Smooth muscle cell (in vitro differentiated cells): Measurements from ENCODE around the gene SEZ6. TPM values are rescaled to one million over a fixed set of nuclear protein-coding genes. Genes with fewer than 3 reads are reported as not detected.

Experiments used
- DNase-seq: peaks from one replicate; lab custom pipeline; 2025; ENCODE audit not compliant: unreplicated experiment; lab: John Stamatoyannopoulos, UW
- H2AFZ ChIP-seq: fragments of 200-600 bp; sonication (generic); 2 replicates; pipeline ENCODE4 v1.6.0; 2016; ENCODE audit warnings: antibody characterized with exemption, low read depth, mild to moderate bottlenecking
- H3F3A ChIP-seq: fragments of 200-600 bp; sonication (generic); 2 replicates; pipeline ENCODE4 v1.6.0; 2017; ENCODE audit warnings: antibody characterized with exemption, low read depth
- H3K27ac ChIP-seq: fragments of 200-600 bp; sonication (generic); 2 replicates; pipeline ENCODE4 v1.5.1; 2016; ENCODE audit warnings: low read depth, mild to moderate bottlenecking
- H3K27me3 ChIP-seq: fragments of 200-600 bp; sonication (generic); 2 replicates; pipeline ENCODE4 v1.6.1; 2016; ENCODE audit warnings: low read depth, mild to moderate bottlenecking
- H3K36me3 ChIP-seq: fragments of 200-600 bp; sonication (generic); 2 replicates; pipeline ENCODE4 v1.5.1; 2016; ENCODE audit warnings: low read depth
- H3K4me1 ChIP-seq: fragments of 200-600 bp; sonication (generic); 2 replicates; pipeline ENCODE4 v1.5.1; 2016; ENCODE audit warnings: low read depth
- H3K4me2 ChIP-seq: fragments of 200-600 bp; sonication (generic); 2 replicates; pipeline ENCODE4 v1.6.0; 2016; ENCODE audit warnings: mild to moderate bottlenecking
- H3K4me3 ChIP-seq: fragments of 200-600 bp; sonication (generic); 2 replicates; pipeline ENCODE4 v1.5.1; 2016; ENCODE audit warnings: mild to moderate bottlenecking
- H3K79me2 ChIP-seq: fragments of 200-600 bp; sonication (generic); 2 replicates; pipeline ENCODE4 v1.6.0; 2016; ENCODE audit warnings: low read depth, mild to moderate bottlenecking
- H3K9ac ChIP-seq: fragments of 200-600 bp; sonication (generic); 2 replicates; pipeline ENCODE4 v1.6.0; 2016; ENCODE audit warnings: low read depth
- H3K9me3 ChIP-seq: fragments of 200-600 bp; sonication (generic); replicated peaks from 2 replicates; pipeline ENCODE4 v1.5.1; 2016; ENCODE audit warnings: low read depth
- H4K20me1 ChIP-seq: fragments of 200-600 bp; sonication (generic); 2 replicates; pipeline ENCODE4 v1.6.0; 2016; ENCODE audit warnings: low read depth
- CTCF ChIP-seq: fragments of 200-600 bp; sonication (generic); IDR thresholded peaks from 2 replicates; pipeline ENCODE4 v1.5.1; 2017; ENCODE audit warnings: borderline replicate concordance, mild to moderate bottlenecking, antibody characterized with exemption; ENCODE audit not compliant: insufficient read depth, poor library complexity, severe bottlenecking
- WGBS: methylation state at CpG from one replicate; pipeline ENCODE4 v1.1.7; 2016; ENCODE audit warnings: low lambda C conversion rate; 5-methylcytosine and 5-hydroxymethylcytosine counted together
- polyA plus RNA-seq: library from polyadenylated mRNA; unstranded; fragments of >200 nt; fragmentation: Nextera tagmentation; extraction: Ambion mirVana; gene quantifications from 2 replicates; pipeline ENCODE4 v1.2.1, GENCODE V29; 2016
- total RNA-seq: library from RNA; depleted of rRNA; stranded (reverse); fragments of >200 nt; gene quantifications from 2 replicates; pipeline ENCODE4 v1.2.3, GENCODE V29; 2014

Gene SEZ6
- total and polyA plus RNA-seq, 2 experiments from 2014 or later = not detected

GRCh38 chr17:28950752-28951427, 54.9 kb downstream of the SEZ6 start:
- Histone ChIP-seq H3K4me1 (peaks cover 20% of the 10 kb centered on the region), H4K20me1 (peaks cover 32% of the 10 kb centered on the region), H3K9ac (peak overlapping the region; percentile 82), H3K9me3 (no peaks in the 10 kb centered on the region), H2AFZ (peak overlapping the region; percentile 41), H3K36me3 (no peaks in the 10 kb centered on the region), H3K27ac (peak overlapping the region; percentile 86), H3F3A (peaks cover 24% of the 10 kb centered on the region), H3K79me2 (peaks cover 47% of the 10 kb centered on the region), H3K4me2 (peak overlapping the region; percentile 98), H3K4me3 (peak overlapping the region; percentile 90), H3K27me3 (no peaks in the 10 kb centered on the region)
- no peak for DNase-seq
- WGBS = 2% methylated on average over 10 of the region's 51 CpGs
- TF ChIP-seq CTCF = no peak

- Histone ChIP-seq H3K36me3 (no peaks in the 10 kb centered on the region), H3K4me2 (peak overlapping the region; percentile 98), H3K4me3 (peak overlapping the region; percentile 90), H3K9ac (peak overlapping the region; percentile 82), H3K9me3 (no peaks in the 10 kb centered on the region), H2AFZ (peak overlapping the region; percentile 83), H3K27ac (peak overlapping the region; percentile 86), H4K20me1 (peaks cover 39% of the 10 kb centered on the region), H3K4me1 (peaks cover 20% of the 10 kb centered on the region), H3F3A (peaks cover 24% of the 10 kb centered on the region), H3K79me2 (peaks cover 55% of the 10 kb centered on the region), H3K27me3 (no peaks in the 10 kb centered on the region)
- no peak for DNase-seq
- TF ChIP-seq CTCF = no peak
- WGBS = 0% methylated on average over 43 of the region's 43 CpGs
Observed at GRCh38 chr17:28950017-28950751, 55.6 kb downstream of the SEZ6 start.

GRCh38 chr17:28949185-28950016, 56.4 kb downstream of the SEZ6 start:
- Histone ChIP-seq H3K4me3 (peak overlapping the region; percentile 90), H2AFZ (peak overlapping the region; percentile 83), H3K36me3 (no peaks in the 10 kb centered on the region), H3K27ac (peak overlapping the region; percentile 86), H3K4me2 (peak overlapping the region; percentile 98), H3F3A (peaks cover 24% of the 10 kb centered on the region), H4K20me1 (peaks cover 47% of the 10 kb centered on the region), H3K9me3 (no peaks in the 10 kb centered on the region), H3K79me2 (peaks cover 62% of the 10 kb centered on the region), H3K4me1 (peaks cover 20% of the 10 kb centered on the region), H3K27me3 (no peaks in the 10 kb centered on the region), H3K9ac (peak overlapping the region; percentile 82)
- DNase-seq = peak; percentile 58
- WGBS = under 1% methylated on average over 49 of the region's 61 CpGs
- TF ChIP-seq CTCF = no peak
